Measurements from ENCODE around the gene GTF2B. TPM values are rescaled to one million over a fixed set of nuclear protein-coding genes. Genes with fewer than 3 reads are reported as not detected.
"Not testable (repeated sequence)": the region's sequence is repeated elsewhere in the genome, so short reads cannot be mapped to it uniquely, and the experiment has no call there.

GTF2B gene
- total and polyA plus RNA-seq, 2 donors from 2014 or later = 24.3 to 33.0 TPM

GRCh38 chr1:88876573-88877365, 14.6 kb downstream of the GTF2B start:
- Histone ChIP-seq H3K4me3 (ENCODE audit: low read length in 3 of 3) (no peak overlapping the region), H3K36me3 (ENCODE audit: control insufficient read depth in 2 of 3, insufficient read depth in 3 of 3, low read length in 3 of 3) (no peaks in the 10 kb centered on the region), H3K4me1 (ENCODE audit: control insufficient read depth in 2 of 3, insufficient read depth in 2 of 3, low read depth in 1 of 3, low read length in 3 of 3) (peaks cover 0 to 2% (median 0%) of the 10 kb centered on the region in 3 donors), H3K27ac (ENCODE audit: low read depth in 2 of 2, low read length in 2 of 2) (no peak overlapping the region), H3K9me3 (ENCODE audit: control insufficient read depth in 2 of 3, insufficient read depth in 1 of 3, low read length in 3 of 3) (no peaks in the 10 kb centered on the region), H3K9ac (ENCODE audit: low read length in 3 of 3) (no peak overlapping the region), H3K27me3 (ENCODE audit: control insufficient read depth, insufficient read depth, low read length) (no peaks in the 10 kb centered on the region)
- no peak for DNase-seq
- no peak for FAIRE-seq
- intact Hi-C loops (cut with DNase I) = no loop called here
- no peak for TF ChIP-seq CTCF (IDR thresholded peaks at IDR 0.05; ENCODE audit: borderline replicate concordance, extremely low read depth, insufficient read depth)

- H3K4me1 ChIP-seq (ENCODE audit: control insufficient read depth in 2 of 3, insufficient read depth in 2 of 3, low read depth in 1 of 3, low read length in 3 of 3) = peaks cover 0 to 2% (median 0%) of the 10 kb centered on the region in 3 donors
- no peak for TF ChIP-seq CTCF (IDR thresholded peaks at IDR 0.05; ENCODE audit: borderline replicate concordance, extremely low read depth, insufficient read depth)
- no peak overlapping the region for H3K9ac ChIP-seq (ENCODE audit: low read length in 3 of 3)
- H3K27ac ChIP-seq (ENCODE audit: low read depth in 2 of 2, low read length in 2 of 2) = no peak overlapping the region
- H3K4me3 ChIP-seq (ENCODE audit: low read length in 3 of 3) = no peak overlapping the region
- H3K36me3 ChIP-seq (ENCODE audit: control insufficient read depth in 2 of 3, insufficient read depth in 3 of 3, low read length in 3 of 3) = no peaks in the 10 kb centered on the region
- DNase-seq (peak in 1 of 5 donors; percentile 7), FAIRE-seq (no peak)
- intact Hi-C loops (cut with DNase I) = no loop called here
- H3K9me3 ChIP-seq (ENCODE audit: control insufficient read depth in 2 of 3, insufficient read depth in 1 of 3, low read length in 3 of 3) = no peaks in the 10 kb centered on the region
- H3K27me3 ChIP-seq (ENCODE audit: control insufficient read depth, insufficient read depth, low read length) = no peaks in the 10 kb centered on the region
Measured at GRCh38 chr1:88875595-88875994, 15.8 kb downstream of the GTF2B start.

- H3K9me3 ChIP-seq (ENCODE audit: control insufficient read depth in 2 of 3, insufficient read depth in 1 of 3, low read length in 3 of 3) = no peaks in the 10 kb centered on the region
- H3K27me3 ChIP-seq (ENCODE audit: control insufficient read depth, insufficient read depth, low read length) = no peaks in the 10 kb centered on the region
- intact Hi-C loops (cut with DNase I) = no loop called here
- no peaks in the 10 kb centered on the region for H3K36me3 ChIP-seq (ENCODE audit: control insufficient read depth in 2 of 3, insufficient read depth in 3 of 3, low read length in 3 of 3)
- H3K4me1 ChIP-seq (ENCODE audit: control insufficient read depth in 2 of 3, insufficient read depth in 2 of 3, low read depth in 1 of 3, low read length in 3 of 3) = peaks cover 0 to 2% (median 0%) of the 10 kb centered on the region in 3 donors
- no peak overlapping the region for H3K9ac ChIP-seq (ENCODE audit: low read length in 3 of 3)
- H3K27ac ChIP-seq (ENCODE audit: low read depth in 2 of 2, low read length in 2 of 2) = no peak overlapping the region
- no peak for TF ChIP-seq CTCF (IDR thresholded peaks at IDR 0.05; ENCODE audit: borderline replicate concordance, extremely low read depth, insufficient read depth)
- FAIRE-seq (no peak), DNase-seq (no peak)
- no peak overlapping the region for H3K4me3 ChIP-seq (ENCODE audit: low read length in 3 of 3)
Measured at GRCh38 chr1:88873737-88874349, 17.5 kb downstream of the GTF2B start.

GRCh38 chr1:88869644-88870043, 21.7 kb downstream of the GTF2B start:
- H3K4me1 ChIP-seq (ENCODE audit: control insufficient read depth in 2 of 3, insufficient read depth in 2 of 3, low read depth in 1 of 3, low read length in 3 of 3); H3K27me3 ChIP-seq (ENCODE audit: control insufficient read depth, insufficient read depth, low read length); FAIRE-seq; H3K27ac ChIP-seq (ENCODE audit: low read depth in 2 of 2, low read length in 2 of 2); DNase-seq; H3K9ac ChIP-seq (ENCODE audit: low read length in 3 of 3); intact Hi-C loops (cut with DNase I); H3K4me3 ChIP-seq (ENCODE audit: low read length in 3 of 3); H3K9me3 ChIP-seq (ENCODE audit: control insufficient read depth in 2 of 3, insufficient read depth in 1 of 3, low read length in 3 of 3); H3K36me3 ChIP-seq (ENCODE audit: control insufficient read depth in 2 of 3, insufficient read depth in 3 of 3, low read length in 3 of 3): not testable (repeated sequence)

Data from kidney (tissue), 14 donors.